C4-2B (cell line): ENCODE results near the gene HGS.

Experiments
- ZFX ChIP-seq: fragments of 450-650 bp; IDR thresholded peaks from 2 replicates; pipeline ENCODE4 v1.6.1; 2017
- TF ChIP-seq, protein P1 (sequence below): fragments of 450-650 bp; conservative IDR thresholded peaks from 2 replicates; pipeline ENCODE4 v1.5.1; 2017; ENCODE audit warnings: mild to moderate bottlenecking

DNA sequence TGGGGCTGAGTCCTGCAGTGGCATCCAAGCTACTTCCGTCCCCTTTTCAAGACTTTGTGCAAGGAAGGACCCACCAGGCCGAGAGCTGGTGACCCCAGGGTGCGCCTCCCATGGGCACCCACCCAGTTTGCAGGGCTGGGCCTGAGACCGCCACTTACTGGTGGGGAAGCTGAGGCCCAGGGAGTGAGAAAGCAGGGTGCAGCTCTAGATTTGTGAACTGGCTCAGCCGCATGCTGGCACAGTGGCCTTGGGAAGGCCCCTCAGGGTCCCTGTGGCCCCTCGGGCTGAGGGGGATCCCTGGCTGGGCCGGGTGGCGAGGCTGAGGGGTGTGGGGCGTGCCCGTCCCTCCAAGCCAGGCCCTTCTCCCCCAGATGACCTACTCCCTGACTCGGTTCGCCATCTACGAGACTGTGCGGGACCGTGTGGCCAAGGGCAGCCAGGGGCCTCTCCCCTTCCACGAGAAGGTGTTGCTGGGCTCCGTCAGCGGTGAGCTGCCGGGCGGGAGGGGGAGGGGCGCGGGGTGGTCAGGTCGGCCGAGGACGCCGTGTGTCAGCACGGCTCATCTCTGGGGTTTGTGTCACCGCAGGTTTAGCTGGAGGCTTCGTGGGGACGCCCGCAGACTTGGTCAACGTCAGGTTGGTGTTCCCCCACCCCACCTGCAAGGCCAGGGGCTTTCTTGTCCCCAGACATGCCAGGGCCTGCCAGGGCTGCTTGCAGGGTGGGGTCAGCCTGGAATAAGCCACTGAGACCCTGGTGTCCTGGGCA is 31.5 kb downstream of the HGS start:
- TF ChIP-seq, protein P1, sequence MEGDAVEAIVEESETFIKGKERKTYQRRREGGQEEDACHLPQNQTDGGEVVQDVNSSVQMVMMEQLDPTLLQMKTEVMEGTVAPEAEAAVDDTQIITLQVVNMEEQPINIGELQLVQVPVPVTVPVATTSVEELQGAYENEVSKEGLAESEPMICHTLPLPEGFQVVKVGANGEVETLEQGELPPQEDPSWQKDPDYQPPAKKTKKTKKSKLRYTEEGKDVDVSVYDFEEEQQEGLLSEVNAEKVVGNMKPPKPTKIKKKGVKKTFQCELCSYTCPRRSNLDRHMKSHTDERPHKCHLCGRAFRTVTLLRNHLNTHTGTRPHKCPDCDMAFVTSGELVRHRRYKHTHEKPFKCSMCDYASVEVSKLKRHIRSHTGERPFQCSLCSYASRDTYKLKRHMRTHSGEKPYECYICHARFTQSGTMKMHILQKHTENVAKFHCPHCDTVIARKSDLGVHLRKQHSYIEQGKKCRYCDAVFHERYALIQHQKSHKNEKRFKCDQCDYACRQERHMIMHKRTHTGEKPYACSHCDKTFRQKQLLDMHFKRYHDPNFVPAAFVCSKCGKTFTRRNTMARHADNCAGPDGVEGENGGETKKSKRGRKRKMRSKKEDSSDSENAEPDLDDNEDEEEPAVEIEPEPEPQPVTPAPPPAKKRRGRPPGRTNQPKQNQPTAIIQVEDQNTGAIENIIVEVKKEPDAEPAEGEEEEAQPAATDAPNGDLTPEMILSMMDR: no peak
- no peak for TF ChIP-seq ZFX
